BLaER1 treated with 17β-estradiol and CSF1 and Interleukin-3, amounts not matched to agents 10 nM and 100 nM (cell line): ENCODE measurements around the gene RNF150.
"Not testable (repeated sequence)": the region's sequence is repeated elsewhere in the genome, so short reads cannot be mapped to it uniquely, and the experiment has no call there.

Experiments used
- H3K27ac ChIP-seq, 11 experiments: shearing (Covaris generic); formaldehyde crosslinking; 2 replicates each; pipeline ENCODE4 v1.8.1; 2022
- H3K27me3 ChIP-seq, 11 experiments: shearing (Covaris generic); formaldehyde crosslinking; 2 replicates each; pipeline ENCODE4 v1.8.1; 2022
- H3K36me3 ChIP-seq, 11 experiments: shearing (Covaris generic); formaldehyde crosslinking; 2 replicates each; pipeline ENCODE4 v1.8.1; 2022
- H3K4me1 ChIP-seq, 10 experiments: shearing (Covaris generic); formaldehyde crosslinking; 2 replicates each; pipeline ENCODE4 v1.8.1; 2022
- H3K4me2 ChIP-seq, 11 experiments: shearing (Covaris generic); formaldehyde crosslinking; 2 replicates each; pipeline ENCODE4 v1.8.1; 2022
- H3K4me3 ChIP-seq, 10 experiments: shearing (Covaris generic); formaldehyde crosslinking; 2 replicates each; pipeline ENCODE4 v1.8.1; 2022
- H3K9ac ChIP-seq, 11 experiments: shearing (Covaris generic); formaldehyde crosslinking; 2 replicates each; pipeline ENCODE4 v1.8.1; 2022
- H3K9me3 ChIP-seq, 11 experiments: shearing (Covaris generic); formaldehyde crosslinking; replicated peaks in 1 of 11; 2 replicates each; pipeline ENCODE4 v1.8.1; 2022
- H4K20me1 ChIP-seq, 11 experiments: shearing (Covaris generic); formaldehyde crosslinking; 2 replicates each; pipeline ENCODE4 v1.8.1; 2022
- Cebpa-rat ChIP-seq, 11 experiments: shearing (Covaris generic); IDR thresholded peaks; 2 replicates each; pipeline ENCODE4 v1.8.1; 2022

RNF150 gene

DNA sequence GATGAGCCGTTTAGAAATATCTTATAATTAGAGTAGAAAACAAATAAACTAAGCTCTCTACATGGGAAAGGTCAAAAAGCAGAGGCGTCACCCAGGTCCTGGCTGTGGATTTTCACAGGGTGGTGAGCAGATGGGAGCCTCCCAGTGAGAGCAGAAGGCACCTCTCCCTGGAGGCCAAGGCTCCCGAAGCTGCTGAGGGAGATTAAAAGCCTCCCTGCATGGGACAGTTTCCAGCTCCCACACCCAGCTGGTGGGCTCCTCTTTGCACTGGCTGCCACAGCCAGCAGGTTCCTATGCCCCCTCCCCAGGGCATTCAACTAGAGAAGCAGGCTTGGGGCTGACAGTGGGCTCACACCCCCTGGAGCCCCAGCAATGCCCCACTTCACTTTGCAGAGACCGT, 321.8 kb downstream of the RNF150 start:
- Histone ChIP-seq H3K9me3 (no peaks in the 10 kb centered on the region), H3K36me3 (no peaks in the 10 kb centered on the region), H3K27ac (peak overlapping the region in 2 of 11 experiments; percentile 5 to 27; a peak in 3 of 22 replicates), H3K4me2 (peak overlapping the region; percentile 11 to 70 (median 38); a peak in 18 of 22 replicates), H3K4me1 (peaks cover 45 to 54% (median 51%) of the 10 kb centered on the region in 10 experiments), H4K20me1 (no peaks in the 10 kb centered on the region), H3K4me3 (no peak overlapping the region), H3K27me3 (no peaks in the 10 kb centered on the region), H3K9ac (no peak overlapping the region)
- TF ChIP-seq Cebpa-rat (IDR thresholded peaks at IDR 0.05) = no peak

DNA sequence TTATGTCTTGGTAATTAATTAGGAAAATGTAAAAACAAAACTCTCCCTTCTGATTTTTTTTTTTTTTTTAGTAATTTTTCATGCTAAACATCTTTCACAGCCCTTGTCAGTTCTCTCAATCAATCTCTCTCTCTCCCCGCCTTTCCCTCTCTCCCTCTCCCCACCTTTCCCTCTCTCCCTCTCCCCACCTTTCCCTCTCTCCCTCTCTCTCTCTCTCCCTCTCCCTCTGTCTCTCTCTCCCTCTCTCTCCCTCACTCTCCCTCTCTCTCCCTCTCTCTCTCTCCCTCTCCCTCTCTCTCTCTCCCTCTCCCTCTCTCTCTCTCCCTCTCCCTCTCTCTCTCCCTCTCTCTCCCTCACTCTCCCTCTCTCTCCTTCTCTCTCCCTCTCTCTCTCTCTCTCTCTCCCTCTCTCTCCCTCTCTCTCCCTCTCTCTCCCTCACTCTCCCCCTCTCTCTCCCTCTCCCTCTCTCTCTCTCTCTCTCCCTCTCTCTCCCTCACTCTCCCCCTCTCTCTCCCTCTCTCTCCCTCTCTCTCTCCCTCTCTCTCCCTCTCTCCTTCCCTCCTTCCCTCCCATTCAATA, 322.6 kb downstream of the RNF150 start:
- H3K4me2 ChIP-seq = peak overlapping the region in 10 of 11 experiments; percentile 68 to 91 (median 80); a peak in 16 of 22 replicates
- H3K27me3 ChIP-seq, H3K4me3 ChIP-seq, H3K9me3 ChIP-seq, H4K20me1 ChIP-seq, H3K36me3 ChIP-seq: not testable (repeated sequence)
- peak overlapping the region in 6 of 11 experiments; percentile 80 to 90 (median 87); a peak in 11 of 22 replicates for H3K27ac ChIP-seq
- H3K9ac ChIP-seq = peak overlapping the region in 1 of 11 experiments; percentile 36; a peak in 1 of 22 replicates
- peaks cover 45 to 62% (median 58%) of the 10 kb centered on the region in 10 experiments for H3K4me1 ChIP-seq
